Tibial nerve (tissue), 4 donors: ENCODE data around the gene ATP4A. TPM values are rescaled to one million over a fixed set of nuclear protein-coding genes. Genes with fewer than 3 reads are reported as not detected.

Experiments
- DNase-seq, 2 donors: peaks; one replicate each; pipeline ENCODE4 v3.0.0-alpha.2; 2019; ENCODE audit warnings: low spot score in 2 of 2
- H3K27ac ChIP-seq, 4 donors: fragments of 200-600 bp; sonication (generic) in 3 of 4; one replicate each; pipeline ENCODE4 v1.5.1; 2017 to 2019; ENCODE audit warnings: mild to moderate bottlenecking in 1 of 4
- H3K27me3 ChIP-seq, 2 donors: fragments of 200-600 bp; sonication (generic) in 1 of 2; one replicate each; pipeline versions ENCODE4 v1.5.1 to v1.6.0; 2017 to 2019
- H3K36me3 ChIP-seq, 3 donors: fragments of 200-600 bp; sonication (generic); one replicate each; pipeline ENCODE4 v1.5.1; 2018 to 2019
- H3K4me1 ChIP-seq, 4 donors: fragments of 200-600 bp; sonication (generic) in 3 of 4; one replicate each; pipeline ENCODE4 v1.5.1; 2017 to 2019
- H3K4me3 ChIP-seq, 4 donors: fragments of 200-600 bp; sonication (generic) in 3 of 4; one replicate each; pipeline ENCODE4 v1.5.1; 2017 to 2019; ENCODE audit warnings: mild to moderate bottlenecking in 1 of 4, moderate library complexity in 1 of 4
- H3K9me3 ChIP-seq, 4 donors: fragments of 200-600 bp; sonication (generic) in 3 of 4; one replicate each; pipeline ENCODE4 v1.5.1; 2017 to 2019
- CTCF ChIP-seq, 5 experiments: fragments of 200-600 bp in 3 of 5; fragments of 450-650 bp in 2 of 5; sonication (generic) in 3 of 5; IDR thresholded peaks; one replicate each; pipeline ENCODE4 v1.5.1; 2016 to 2019; ENCODE audit warnings: antibody characterized with exemption in 5 of 5, mild to moderate bottlenecking in 3 of 5, moderate library complexity in 2 of 5
- EP300 ChIP-seq, 2 donors: sonication (generic); formaldehyde crosslinking; IDR thresholded peaks; one replicate each; pipeline ENCODE4 v1.6.1; 2017; ENCODE audit warnings: antibody characterized with exemption in 2 of 2, mild to moderate bottlenecking in 1 of 2
- POLR2A ChIP-seq, 2 donors: fragments of 450-650 bp; IDR thresholded peaks; one replicate each; pipeline ENCODE4 v1.6.1; 2017; ENCODE audit warnings: antibody characterized with exemption in 2 of 2, mild to moderate bottlenecking in 2 of 2, moderate library complexity in 2 of 2
- WGBS, 2 donors: methylation state at CpG; one replicate each; pipeline ENCODE4 v1.1.5; 2018; 5-methylcytosine and 5-hydroxymethylcytosine counted together
- total RNA-seq, 4 donors: library from RNA; depleted of rRNA; stranded (reverse); fragments of >200 nt; gene quantifications; one replicate each; pipeline ENCODE4 v1.1.0, GENCODE V29; 2016

ATP4A gene
- total RNA-seq, 4 donors from 2014 or later = 0.63 TPM; not detected in 3

GRCh38 chr19:35553385-35554000, 10.0 kb downstream of the ATP4A start:
- Histone ChIP-seq H3K27me3 (peaks cover 0 to 14% of the 10 kb centered on the region in 2 donors), H3K9me3 (no peaks in the 10 kb centered on the region), H3K36me3 (peaks cover 0 to 19% (median 0%) of the 10 kb centered on the region in 3 donors), H3K4me3 (no peak overlapping the region), H3K4me1 (peaks cover 0 to 17% (median 2%) of the 10 kb centered on the region in 4 donors), H3K27ac (no peak overlapping the region)
- WGBS, 2 donors = 67 to 68% methylated on average over 14 of the region's 14 CpGs
- no peak for TF ChIP-seq CTCF (IDR thresholded peaks at IDR 0.05)
- no peak for DNase-seq

GRCh38 chr19:35552534-35553384, 10.7 kb downstream of the ATP4A start:
- Histone ChIP-seq H3K9me3 (no peaks in the 10 kb centered on the region), H3K27me3 (peaks cover 0 to 7% of the 10 kb centered on the region in 2 donors), H3K36me3 (peaks cover 0 to 26% (median 0%) of the 10 kb centered on the region in 3 donors), H3K27ac (no peak overlapping the region), H3K4me1 (peaks cover 0 to 10% (median 0%) of the 10 kb centered on the region in 4 donors), H3K4me3 (no peak overlapping the region)
- DNase-seq = no peak
- 61 to 74% methylated on average over 12 of the region's 13 CpGs for WGBS, 2 donors
- TF ChIP-seq CTCF (IDR thresholded peaks at IDR 0.05) (no peak), POLR2A (IDR thresholded peaks at IDR 0.05) (no peak), EP300 (IDR thresholded peaks at IDR 0.05) (no peak)

GRCh38 chr19:35551091-35551810, 12.2 kb downstream of the ATP4A start:
- no peak for DNase-seq
- 82 to 83% methylated on average over 20 to 21 of the region's 21 CpGs for WGBS, 2 donors
- no peaks in the 10 kb centered on the region for H3K9me3 ChIP-seq
- peaks cover 0 to 38% (median 0%) of the 10 kb centered on the region in 3 donors for H3K36me3 ChIP-seq
- no peaks in the 10 kb centered on the region for H3K27me3 ChIP-seq
- TF ChIP-seq CTCF (IDR thresholded peaks at IDR 0.05) = no peak
- TF ChIP-seq EP300 (IDR thresholded peaks at IDR 0.05) = no peak
- no peak for TF ChIP-seq POLR2A (IDR thresholded peaks at IDR 0.05)
- peaks cover 0 to 16% (median 6%) of the 10 kb centered on the region in 4 donors for H3K4me1 ChIP-seq
- no peak overlapping the region for H3K4me3 ChIP-seq
- H3K27ac ChIP-seq = no peak overlapping the region

GRCh38 chr19:35549879-35550523, 13.5 kb downstream of the ATP4A start:
- Histone ChIP-seq H3K9me3 (no peaks in the 10 kb centered on the region), H3K4me3 (no peak overlapping the region), H3K27me3 (no peaks in the 10 kb centered on the region), H3K27ac (no peak overlapping the region), H3K4me1 (peaks cover 0 to 22% (median 8%) of the 10 kb centered on the region in 4 donors), H3K36me3 (peaks cover 0 to 38% (median 0%) of the 10 kb centered on the region in 3 donors)
- WGBS, 2 donors = 72 to 84% methylated on average over 15 of the region's 15 CpGs
- TF ChIP-seq POLR2A (IDR thresholded peaks at IDR 0.05) (no peak), CTCF (IDR thresholded peaks at IDR 0.05) (no peak), EP300 (IDR thresholded peaks at IDR 0.05) (no peak)
- DNase-seq = no peak
